HG03558 (cell line): Measurements from ENCODE around the gene TMEM132C.

Experiments
- ATAC-seq: cut with Tn5 transposase; IDR thresholded peaks from one replicate; pipeline ENCODE4 v1.9.1; 2021; ENCODE audit warnings: moderate number of reproducible peaks; ENCODE audit not compliant: unreplicated experiment; ENCODE audit errors: extremely low read depth

TMEM132C gene

DNA sequence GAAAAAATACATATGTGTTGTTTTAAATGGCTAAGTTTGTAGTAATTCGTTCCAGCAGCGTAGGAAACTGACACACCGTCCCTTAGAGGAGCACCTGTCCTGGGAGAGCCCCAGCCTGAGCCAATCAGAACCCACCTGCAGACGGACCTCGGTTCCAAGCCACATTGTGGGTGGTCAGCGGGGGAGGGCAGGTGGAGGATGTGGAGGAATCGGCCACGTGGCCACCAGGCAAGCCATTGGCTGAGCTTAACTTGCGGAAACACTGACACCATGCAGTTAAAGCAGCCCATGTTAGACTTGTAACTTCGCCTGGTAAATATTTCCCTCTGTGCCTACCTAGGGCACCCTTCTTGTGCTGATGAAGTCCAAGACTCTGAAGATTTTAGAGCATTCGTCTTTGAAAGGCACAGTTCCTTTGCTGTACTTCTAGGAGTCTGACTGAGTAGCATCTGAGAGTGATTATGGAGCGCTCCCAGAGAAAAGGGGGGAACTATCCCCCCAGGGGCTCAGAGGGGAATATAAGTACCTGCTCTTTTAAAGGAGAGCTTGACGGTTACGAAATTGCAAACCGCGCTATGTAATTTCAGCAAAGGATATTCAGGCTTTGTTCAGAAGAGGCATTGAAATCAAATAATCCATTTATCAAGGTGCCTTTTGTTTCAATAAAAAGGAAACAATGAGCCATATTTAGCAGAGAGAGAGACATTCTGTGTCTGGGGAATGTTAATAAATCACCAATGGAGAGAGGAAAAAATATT, 135.7 kb downstream of the TMEM132C start:
- ATAC-seq: no peak

DNA sequence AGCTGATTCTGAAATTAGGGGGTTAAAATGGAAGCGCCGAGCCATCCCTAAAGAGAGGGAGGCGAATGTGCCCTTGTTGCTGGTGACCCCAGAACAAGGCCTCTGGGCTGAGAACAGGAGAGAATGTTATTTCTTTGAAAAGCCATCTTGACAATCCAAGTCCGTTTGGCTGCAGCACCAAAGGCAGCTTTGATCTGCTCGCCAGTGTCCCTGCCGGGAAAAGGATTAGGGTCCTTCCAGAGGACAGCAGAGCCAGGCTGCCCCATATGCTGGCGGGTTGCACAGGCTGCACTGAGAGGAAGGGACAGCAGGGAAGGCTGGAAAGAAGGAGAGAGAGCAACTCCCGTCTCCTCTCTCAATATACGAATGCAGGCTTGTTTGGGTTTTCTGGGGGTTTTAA, 141.7 kb downstream of the TMEM132C start:
- no peak for ATAC-seq

DNA sequence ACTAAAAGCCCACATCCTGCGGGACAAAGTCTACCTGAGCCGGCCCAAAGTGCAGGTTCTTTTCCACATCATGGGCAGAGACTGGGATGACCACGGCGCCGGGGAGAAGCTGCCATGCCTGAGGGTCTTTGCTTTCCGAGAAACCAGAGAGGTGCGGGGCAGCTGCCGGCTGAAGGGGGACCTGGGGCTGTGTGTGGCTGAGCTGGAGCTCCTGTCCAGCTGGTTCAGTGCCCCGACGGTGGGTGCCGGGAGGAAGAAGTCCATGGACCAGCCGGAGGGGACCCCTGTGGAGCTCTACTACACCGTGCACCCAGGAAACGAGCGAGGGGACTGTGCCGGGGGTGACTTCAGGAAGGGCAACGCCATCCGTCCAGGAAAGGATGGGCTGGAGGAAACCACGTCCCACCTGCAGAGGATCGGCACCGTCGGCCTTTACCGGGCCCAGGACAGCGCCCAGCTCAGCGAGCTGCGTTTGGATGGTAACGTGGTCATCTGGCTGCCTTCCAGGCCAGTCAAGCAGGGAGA, 148.1 kb downstream of the TMEM132C start:
- ATAC-seq: no peak

DNA sequence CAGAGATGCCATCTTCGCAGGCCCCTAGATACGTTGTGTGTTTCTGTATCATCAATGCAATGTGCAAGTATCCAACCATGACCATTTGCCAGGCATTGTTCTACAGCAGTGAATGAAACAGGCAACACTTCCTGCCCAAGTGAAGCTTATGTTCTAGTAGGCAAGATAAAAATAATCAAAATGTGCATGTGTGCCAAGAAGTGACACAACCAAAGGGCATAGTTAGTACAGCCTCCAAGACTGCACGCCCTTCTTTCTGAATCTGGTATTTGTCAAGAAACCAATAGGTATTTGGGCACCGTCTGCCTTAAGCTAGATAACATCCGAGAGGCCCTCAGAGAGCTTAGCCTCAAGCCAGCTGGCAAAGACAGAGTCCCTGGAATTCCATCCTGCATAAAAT, 152.0 kb downstream of the TMEM132C start:
- ATAC-seq: no peak

DNA sequence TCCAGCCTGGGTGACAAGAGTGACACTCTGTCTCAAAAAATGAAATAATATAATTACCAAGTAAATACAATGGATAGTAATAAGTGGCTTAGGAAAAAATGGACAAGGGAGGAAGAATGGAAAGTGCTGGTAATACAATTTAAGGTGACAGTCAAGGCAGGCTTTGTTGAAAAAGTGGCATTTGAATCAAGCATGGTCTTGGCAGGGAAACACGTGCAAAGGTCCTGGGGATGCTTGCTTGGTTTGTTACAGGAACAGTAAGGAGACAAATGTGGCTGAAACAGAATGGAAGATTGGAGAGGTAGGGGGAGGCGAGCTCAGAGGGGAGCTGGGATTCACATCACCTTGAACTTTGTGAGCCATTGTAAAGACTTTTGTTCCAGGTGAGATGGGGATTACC, 153.2 kb downstream of the TMEM132C start:
- ATAC-seq: no peak

DNA sequence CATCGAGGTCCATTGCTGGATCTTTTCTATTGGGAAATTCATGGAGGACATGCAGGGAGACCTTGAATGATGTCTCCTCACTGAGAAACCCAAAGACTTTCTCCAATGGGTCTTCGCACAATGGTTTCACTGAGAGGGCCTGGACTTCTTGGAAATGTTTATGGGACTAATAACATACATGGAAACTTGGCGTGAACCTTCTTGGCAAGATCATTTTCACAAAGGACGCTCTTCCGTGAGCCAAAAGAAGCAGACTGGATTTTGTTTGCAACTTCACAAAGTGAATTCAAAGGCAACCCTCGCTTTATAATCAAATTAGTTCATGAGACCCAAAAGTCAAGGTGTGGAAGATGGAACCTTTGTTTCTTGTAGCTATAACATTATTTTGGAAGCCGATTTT, 154.4 kb downstream of the TMEM132C start:
- ATAC-seq: no peak

DNA sequence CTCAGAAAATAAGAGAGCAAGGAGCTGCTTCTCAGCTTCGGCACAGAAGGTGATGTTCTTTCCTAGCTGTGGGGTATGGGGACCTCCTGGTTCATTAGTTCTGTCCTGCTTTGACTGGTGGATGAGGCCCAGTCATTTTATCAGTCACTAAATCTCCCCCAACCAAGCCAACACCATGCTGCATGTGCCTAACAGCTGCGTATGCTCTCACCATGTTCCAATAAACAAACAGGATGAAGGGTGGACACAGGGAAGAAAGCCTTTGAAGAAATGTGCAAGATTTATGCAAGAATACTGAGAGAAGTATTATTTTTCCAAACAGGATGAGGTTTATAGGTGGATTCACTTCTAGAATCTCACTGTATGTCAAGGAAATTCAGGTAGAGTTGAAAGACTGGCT, 156.2 kb downstream of the TMEM132C start:
- no peak for ATAC-seq

DNA sequence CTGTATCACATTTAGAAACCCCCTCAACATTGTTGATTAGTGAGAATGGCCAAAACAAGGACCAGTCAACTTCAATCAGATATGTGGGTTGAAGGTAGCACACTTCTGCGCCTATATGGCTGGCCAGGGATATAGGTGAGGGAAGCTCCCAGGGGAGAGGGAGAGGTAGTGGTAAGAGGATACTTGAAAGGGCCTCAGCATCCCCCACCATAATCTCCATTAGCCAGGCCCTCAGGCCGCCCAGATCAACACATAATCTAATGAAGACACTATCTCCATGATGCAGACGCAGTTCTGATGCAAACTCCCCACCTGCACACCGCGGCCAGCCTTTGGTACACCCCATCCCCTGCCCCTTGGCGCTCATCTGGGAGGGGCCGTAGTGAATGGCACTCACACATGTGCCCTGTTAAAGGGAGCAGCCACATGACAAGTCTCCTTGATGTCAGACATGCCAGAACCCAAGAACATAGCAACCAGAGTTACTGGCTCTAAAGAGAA, 158.0 kb downstream of the TMEM132C start:
- no peak for ATAC-seq

DNA sequence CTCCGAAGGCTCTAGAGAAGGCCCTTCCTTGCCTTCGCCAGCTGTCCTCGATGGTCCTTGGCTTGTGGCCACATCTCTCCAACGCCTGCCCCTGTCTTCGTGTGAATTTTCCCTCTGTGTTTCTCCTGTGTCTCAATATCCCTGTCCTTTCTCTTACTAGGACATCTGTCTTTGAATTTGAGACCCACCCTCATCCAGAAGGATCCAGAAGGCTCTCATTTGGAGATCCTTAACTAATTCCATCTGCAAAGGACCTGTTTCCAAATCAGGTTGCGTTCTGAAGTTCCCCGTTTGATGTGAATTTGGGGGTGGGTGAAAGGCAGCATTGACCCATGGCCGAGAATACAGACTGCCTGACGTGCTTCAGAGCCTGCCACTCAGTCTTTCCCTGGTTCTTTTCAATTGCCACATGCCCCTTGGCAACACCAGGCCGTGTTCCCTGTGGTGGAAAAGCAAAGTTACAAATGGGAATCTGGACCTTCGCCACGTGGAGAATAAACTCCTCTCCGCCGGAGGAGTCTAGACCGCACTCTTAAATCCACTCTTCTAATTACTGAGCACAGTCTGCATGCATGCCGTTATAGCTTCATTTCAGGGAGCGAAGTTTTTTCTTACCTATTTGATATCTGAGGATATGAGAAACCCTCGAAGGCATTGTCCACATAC, 158.8 kb downstream of the TMEM132C start:
- no peak for ATAC-seq

DNA sequence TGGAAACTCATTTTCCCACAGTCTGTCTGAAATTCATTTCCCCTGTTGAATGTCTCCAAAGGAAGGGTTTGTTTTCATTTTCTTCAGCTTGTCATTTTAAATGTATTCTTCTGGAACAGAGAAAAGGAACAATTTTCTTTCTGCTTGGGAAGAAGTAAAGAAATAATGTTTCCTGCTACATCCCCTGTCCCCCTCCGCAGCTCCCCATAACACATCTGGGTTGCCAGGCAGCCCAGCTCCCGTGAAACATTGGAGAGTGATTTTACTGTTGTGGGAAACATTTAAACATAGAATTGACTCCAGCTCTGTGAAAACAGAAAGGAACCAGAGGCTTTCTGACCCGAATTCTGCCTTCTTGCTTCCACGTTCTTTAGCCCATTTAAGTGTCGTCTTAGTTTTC, 159.5 kb downstream of the TMEM132C start:
- no peak for ATAC-seq

DNA sequence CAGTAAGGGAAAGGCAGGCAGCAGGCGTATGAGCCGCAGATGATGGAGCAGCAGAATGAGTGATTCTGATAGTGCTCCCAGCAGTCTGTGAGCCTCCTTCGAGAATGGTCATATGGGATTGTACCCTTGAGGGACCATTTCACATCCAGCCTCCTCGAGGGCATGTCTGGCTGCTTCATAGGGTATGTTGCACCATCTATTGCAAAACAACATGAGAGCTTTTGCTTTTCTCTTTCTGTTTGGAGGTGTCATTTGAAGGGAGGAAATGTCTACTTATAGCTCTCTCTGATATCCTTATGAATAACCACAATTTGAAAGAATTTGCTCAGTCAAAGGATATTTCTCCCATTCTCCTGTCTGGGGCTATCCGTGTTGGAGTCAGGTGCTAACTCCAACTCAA, 172.8 kb downstream of the TMEM132C start:
- no peak for ATAC-seq

DNA sequence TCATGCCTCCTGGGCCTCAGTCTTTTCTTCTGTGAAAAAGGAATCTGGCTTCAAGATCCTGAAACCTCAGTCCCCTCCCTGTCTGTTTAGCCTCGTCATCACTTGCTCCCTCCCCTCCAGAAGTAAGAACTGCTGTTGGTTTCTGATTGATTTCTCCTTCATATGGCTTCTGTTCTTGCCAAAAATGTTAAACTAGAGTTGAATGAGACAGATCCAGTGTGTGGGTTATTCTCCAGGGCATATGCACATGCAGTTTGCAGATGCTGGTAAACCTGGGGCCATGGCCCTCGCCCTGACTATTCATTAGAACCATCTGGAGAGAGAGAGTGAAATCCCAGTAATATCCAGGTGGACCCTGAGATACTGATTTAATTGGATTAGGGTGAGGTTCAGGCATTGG, 175.1 kb downstream of the TMEM132C start:
- ATAC-seq: no peak

DNA sequence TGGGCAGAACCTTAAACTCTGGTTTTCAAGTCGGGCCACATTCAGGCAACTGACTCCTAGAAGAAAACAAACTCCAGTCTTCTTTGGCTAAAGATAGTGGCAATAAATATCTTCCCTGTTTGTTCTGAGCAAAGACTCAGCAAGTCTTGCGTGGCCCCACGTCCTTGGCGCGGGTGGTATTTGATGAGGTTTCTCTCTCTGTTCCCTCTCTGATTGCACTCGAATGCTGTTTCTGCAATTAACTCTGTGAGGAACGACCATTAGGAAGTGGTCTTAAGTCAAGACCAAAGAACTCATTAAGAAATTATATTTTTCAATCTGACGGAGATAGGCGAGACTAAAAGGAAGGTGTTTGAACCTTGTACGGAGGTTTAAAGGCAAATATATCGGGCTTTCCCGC, 177.6 kb downstream of the TMEM132C start:
- ATAC-seq: no peak

DNA sequence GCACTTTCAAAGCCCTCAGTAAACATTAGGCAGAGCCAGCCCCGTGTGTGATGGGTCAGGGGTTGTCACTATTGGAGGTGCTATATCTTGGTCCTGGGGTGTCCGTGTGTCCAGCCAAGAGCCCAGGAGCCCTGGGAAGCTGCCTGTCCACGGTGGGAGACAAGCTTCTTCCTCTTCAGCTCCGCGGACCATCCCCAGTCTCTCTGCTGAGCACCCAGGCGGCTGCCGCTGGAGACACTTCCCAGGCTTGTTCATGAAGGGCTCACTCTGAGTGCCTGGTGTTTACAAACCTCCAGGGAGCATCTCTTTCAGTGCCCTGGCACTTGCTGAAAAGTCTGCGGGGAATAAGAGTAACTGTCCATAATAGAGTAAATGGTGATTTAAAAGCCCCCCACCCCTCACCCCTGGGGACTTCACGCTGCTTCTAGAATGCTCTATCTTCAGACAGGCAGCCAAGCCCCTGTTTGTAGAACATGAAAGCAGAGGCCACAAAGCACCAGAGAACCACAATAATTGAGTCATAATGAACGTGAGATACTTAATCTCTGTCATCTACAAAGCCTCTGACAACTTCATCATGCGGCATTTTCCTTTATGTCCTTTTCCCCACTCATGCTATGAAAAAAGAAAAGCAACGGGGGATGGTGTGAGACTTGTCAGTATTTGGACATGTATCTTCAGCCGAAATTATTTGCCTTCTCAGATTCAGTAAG, 178.6 kb downstream of the TMEM132C start:
- no peak for ATAC-seq

DNA sequence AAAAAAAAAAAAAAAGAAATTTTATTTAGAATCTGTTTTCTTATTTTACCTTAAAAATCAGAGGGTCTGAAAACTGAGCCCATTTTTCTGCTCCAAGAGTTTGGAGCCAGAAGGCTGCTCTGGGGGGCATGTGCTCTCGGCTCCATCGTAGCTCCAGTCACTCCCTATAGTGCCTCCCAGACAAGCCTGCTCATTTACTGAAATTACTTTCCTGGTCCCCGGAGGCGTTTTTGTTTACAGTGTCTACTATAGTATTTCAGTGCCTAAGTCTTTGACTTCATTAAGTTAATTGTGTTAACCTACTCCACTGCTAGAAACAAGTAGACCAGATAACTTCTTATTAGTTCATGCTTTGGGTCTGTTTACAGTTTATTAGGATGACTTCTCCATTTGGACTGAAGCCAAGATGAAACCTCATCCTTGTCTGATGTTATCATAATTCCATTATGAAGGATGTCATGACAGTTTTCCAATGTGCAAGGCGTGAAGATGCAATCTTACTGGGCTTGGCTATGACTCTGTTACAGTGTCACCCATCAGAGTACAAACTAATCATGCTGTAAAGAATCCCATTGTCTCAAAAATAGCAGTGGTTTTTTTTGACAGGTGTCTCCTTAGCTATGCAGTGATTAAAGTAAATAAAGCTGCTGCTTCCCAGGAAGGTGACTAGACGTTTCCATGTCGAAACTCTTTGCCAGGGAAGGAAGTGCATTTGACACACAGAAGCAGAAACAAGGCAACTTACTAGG, 182.3 kb downstream of the TMEM132C start:
- ATAC-seq: no peak

DNA sequence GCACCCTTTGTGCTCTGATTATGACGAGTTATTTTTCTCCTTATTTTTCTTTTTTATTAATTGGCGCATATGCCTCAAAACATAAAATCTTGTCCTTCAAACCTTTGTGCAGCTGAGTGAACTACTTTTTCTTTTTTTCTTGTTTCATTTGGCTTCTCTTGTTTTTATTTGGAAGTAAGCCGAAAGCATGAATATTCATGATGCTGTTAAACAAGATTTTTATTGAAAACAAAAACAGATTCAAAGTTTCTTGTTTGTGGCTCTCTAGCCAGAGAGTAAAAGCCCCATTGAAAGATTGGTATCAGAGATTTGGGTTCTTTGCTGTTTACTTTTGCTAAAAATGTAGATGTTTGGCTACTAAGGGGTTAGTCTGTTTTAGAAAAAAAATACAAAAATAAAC, 183.8 kb downstream of the TMEM132C start:
- no peak for ATAC-seq

DNA sequence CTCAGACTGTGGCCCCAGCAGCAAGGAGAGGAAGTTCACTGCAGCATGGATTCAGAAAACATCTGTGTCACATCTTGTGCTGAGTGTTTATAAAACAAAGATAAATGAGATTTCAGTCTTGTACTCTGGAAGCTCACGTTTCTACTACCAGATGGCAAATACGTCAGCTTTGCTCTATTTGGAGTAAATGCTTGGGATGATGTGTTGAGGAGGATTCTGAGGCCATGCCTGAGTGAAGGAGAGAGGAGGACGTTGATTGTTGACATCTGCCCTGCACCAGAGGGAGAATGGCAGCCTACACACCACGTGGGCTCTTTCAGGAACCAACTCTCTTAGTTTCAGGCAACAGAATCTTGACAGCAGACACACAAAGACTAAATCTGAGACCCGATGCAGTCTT, 188.9 kb downstream of the TMEM132C start:
- ATAC-seq: no peak

DNA sequence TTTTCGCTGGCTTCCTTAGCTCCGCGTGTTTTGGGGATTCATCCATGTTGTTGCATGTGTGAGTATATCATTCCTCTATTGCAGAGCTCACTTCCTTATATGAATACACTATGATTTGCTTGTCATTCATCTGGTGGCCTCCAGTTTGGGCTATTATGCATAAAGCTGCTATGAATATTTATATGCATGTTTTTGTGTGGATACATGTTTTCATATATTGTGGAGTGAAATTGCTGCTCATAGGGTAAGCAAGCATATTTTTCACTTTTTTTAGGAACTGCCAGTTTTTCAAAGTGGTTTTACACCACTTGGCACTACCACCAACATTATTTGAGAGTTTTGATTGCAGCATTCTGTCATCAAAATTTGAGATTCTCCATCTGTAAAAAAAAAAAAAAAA, 190.0 kb downstream of the TMEM132C start:
- no peak for ATAC-seq

DNA sequence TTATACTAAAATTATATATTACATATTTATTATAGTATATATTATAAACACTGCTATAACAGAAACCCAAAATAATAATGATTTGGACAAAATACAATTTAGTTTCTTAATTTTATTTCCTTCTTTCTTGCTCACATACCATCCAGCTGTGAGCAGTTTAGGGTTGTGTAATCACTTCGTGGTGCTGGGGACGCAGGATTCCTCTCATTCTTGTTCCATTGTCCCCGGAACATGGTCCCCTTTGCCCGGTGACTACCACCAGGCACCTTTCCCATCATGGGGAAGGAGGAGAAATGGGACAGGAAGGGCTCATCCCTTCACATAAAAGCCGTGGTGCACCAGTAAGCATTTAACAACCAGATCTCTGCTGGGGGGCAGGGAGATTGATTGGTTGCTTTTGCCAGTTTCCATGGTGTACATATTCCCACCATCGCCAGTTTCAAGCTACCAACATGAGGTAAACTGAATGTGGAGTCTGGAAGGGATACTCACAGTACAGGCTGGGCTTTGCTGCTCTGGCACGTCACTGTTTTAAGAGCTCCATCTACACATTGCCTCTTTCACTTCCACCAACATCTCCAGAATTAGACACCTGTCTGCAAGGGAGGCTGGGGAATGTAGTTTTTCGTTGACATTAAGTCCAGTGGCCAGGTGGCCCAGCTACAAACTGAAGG, 191.5 kb downstream of the TMEM132C start:
- ATAC-seq: no peak

DNA sequence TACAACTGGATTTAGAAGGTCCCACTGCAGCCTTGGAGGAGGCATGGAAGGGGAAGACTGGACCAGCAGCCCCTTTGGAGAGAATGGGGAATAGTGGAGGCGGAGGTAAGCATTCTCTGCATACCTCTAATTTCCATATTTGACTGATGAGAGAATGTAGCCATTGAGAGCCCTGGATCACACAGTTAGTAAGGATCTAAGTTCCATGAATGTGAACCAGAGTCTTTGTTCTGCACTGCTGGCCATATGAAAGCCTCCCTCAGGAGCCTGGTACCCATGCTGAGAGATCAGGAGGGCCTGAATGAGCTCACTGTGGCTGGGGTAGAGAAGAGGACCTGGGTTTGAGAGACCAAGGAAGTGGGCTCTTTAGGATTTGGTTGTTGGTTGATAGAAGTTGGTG, 192.1 kb downstream of the TMEM132C start:
- ATAC-seq: no peak
